ENCODE data around the gene CARD19.

Gene CARD19

DNA sequence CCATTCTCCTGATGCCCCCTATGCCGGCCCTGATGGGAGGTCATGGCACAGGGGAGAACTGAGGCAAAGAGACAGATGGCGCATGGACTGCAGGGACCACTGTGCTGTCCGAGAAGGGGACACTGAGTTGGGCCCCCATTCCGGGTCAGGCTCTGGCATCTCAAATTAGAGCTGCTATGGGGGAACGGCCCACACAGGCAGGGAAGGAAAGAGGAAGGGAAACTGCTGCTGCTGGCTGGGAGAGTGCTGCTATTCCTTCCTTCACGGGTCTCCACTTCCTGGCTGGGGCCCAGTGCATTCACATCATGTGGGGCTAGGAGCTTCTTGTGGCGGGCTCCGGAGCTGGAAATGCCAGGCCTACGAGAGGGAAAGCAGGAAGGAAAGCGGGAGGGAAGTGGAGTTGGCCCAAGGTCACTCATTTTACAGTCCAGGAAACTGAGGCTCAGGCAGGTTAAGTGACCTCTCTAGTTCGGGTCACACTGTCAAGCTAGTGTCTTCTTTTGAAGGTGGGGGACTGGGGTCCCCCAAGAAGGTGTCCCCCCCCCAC, 1.3 kb upstream of the CARD19 start:
- Histone ChIP-seq H3K27ac (ENCODE audit: extremely low read depth, low read depth, low read length) (peak overlapping the region; percentile 63), H3K9me3 (ENCODE audit: control insufficient read depth, insufficient read depth, low read depth, low read length) (no peaks in the 10 kb centered on the region), H3K36me3 (ENCODE audit: control insufficient read depth in 2 of 2, insufficient read depth in 1 of 2, low read length in 2 of 2) (no peaks in the 10 kb centered on the region), H3K4me1 (ENCODE audit: control insufficient read depth, insufficient read depth, low read length) (peaks cover 2% of the 10 kb centered on the region; the same call in 1 of the 2 replicates), H3K4me3 (ENCODE audit: low read depth, low read length) (no peak overlapping the region; the same call in 1 of the 2 replicates)
- ChIA-PET POLR2A (interaction anchor here (1.3 to 2.1 kb wide), 4 partner anchors 15 to 471 kb away, joined by 6 to 15 read pairs (median 8); partner anchors contain the start of gene NINJ1), CTCF (interaction anchor here (1.2 kb wide), 1 partner anchor 91 kb away, joined by 6 read pairs; no protein-coding TSS in a partner anchor)
- TF ChIP-seq FEZF1 (tag by site-specific recombination; IDR thresholded peaks at IDR 0.05), result no peak
- no peak for TF ChIP-seq ZNF514 (tag by site-specific recombination; IDR thresholded peaks at IDR 0.05)
- TF ChIP-seq, protein P1, sequence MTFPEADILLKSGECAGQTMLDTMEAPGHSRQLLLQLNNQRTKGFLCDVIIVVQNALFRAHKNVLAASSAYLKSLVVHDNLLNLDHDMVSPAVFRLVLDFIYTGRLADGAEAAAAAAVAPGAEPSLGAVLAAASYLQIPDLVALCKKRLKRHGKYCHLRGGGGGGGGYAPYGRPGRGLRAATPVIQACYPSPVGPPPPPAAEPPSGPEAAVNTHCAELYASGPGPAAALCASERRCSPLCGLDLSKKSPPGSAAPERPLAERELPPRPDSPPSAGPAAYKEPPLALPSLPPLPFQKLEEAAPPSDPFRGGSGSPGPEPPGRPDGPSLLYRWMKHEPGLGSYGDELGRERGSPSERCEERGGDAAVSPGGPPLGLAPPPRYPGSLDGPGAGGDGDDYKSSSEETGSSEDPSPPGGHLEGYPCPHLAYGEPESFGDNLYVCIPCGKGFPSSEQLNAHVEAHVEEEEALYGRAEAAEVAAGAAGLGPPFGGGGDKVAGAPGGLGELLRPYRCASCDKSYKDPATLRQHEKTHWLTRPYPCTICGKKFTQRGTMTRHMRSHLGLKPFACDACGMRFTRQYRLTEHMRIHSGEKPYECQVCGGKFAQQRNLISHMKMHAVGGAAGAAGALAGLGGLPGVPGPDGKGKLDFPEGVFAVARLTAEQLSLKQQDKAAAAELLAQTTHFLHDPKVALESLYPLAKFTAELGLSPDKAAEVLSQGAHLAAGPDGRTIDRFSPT (tag by site-specific recombination; IDR thresholded peaks at IDR 0.05), result no peak
- no peak for TF ChIP-seq ZNF157 (tag by site-specific recombination; IDR thresholded peaks at IDR 0.05)
- TF ChIP-seq SETDB1 (IDR thresholded peaks at IDR 0.05; ENCODE audit: insufficient read length, low read length), result no peak
- TF ChIP-seq MZF1 (tag by site-specific recombination; IDR thresholded peaks at IDR 0.05; ENCODE audit: borderline replicate concordance), result no peak
- TF ChIP-seq, protein P2, sequence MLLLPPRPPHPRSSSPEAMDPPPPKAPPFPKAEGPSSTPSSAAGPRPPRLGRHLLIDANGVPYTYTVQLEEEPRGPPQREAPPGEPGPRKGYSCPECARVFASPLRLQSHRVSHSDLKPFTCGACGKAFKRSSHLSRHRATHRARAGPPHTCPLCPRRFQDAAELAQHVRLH (tag by site-specific recombination; IDR thresholded peaks at IDR 0.05), result no peak
- no peak for TF ChIP-seq GLI2 (tag by site-specific recombination; IDR thresholded peaks at IDR 0.05; ENCODE audit: borderline replicate concordance, low read depth)
- no peak for TF ChIP-seq ZNF23 (tag by site-specific recombination; IDR thresholded peaks at IDR 0.05; ENCODE audit: borderline replicate concordance)
- TF ChIP-seq ZNF169 (tag by site-specific recombination; IDR thresholded peaks at IDR 0.05), result no peak
- TF ChIP-seq ZNF311 (tag by site-specific recombination; IDR thresholded peaks at IDR 0.05; ENCODE audit: borderline replicate concordance), result no peak
- TF ChIP-seq ZNF501 (tag by site-specific recombination; IDR thresholded peaks at IDR 0.05), result no peak
- no peak for TF ChIP-seq HOXC10 (CRISPR knock-in tag; IDR thresholded peaks at IDR 0.05)

DNA sequence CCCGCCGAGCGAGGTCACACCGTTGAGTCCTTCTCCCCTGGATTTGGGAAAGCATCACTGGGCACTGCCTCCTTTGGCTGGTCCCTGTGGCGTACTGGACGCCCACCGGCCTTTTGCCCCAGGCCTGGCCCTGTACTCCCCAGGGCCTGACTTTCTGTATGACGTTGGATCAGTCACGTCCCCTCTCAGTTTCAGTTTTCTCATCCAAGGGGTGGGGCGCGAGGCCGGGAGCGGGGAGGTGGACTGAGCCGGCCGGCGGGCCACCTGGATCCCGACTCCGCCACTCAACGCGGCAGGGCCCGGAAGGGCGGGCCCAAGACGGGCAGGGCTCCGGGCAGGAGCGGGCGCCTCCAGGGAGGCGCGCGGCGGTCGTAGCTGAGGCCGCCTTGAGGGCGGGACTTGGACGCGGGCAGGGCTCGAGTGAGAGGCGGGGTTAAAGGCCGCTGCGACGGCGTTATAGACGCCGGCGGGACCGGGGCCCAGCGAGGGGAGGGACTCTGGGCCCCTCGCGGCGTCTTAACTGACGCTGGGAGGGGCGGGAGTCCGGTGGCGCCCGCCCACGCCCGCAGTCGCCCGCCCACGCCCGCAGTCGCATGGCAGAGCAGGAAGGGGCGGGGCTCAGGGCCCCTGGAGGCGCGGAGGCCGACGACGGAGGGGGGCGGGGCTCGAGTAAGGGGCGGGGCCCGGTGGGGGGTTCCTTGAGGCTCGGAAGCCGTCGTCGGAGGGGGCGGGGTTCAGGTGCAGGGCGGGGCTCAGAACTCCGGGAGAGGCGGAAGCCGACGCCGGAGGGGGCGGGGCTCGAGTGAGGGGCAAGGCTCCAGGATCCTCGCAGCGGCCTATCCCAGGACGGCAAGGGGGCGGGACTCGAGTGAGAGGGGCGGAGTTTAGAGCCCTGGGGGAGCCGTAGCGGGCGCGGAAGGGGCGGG, 549 bp upstream of the CARD19 start:
- Histone ChIP-seq H3K27ac (ENCODE audit: extremely low read depth, low read depth, low read length) (peak overlapping the region; percentile 63), H3K4me3 (ENCODE audit: low read depth, low read length) (peak overlapping the region; percentile 44), H3K36me3 (ENCODE audit: control insufficient read depth in 2 of 2, insufficient read depth in 1 of 2, low read length in 2 of 2) (no peaks in the 10 kb centered on the region), H3K4me1 (ENCODE audit: control insufficient read depth, insufficient read depth, low read length) (peaks cover 2% of the 10 kb centered on the region; the same call in 1 of the 2 replicates), H3K9me3 (ENCODE audit: control insufficient read depth, insufficient read depth, low read depth, low read length) (no peaks in the 10 kb centered on the region)
- ChIA-PET POLR2A (interaction anchor here (1.0 to 2.1 kb wide), 6 partner anchors 11 to 471 kb away, joined by 4 to 15 read pairs (median 7); partner anchors contain the start of gene NINJ1), CTCF (interaction anchor here (1.2 kb wide), 1 partner anchor 92 kb away, joined by 6 read pairs; no protein-coding TSS in a partner anchor)
- TF ChIP-seq ZNF585B (tag by site-specific recombination; IDR thresholded peaks at IDR 0.05), result no peak
- peak; percentile 23; the same call in 1 of the 2 replicates for TF ChIP-seq GLIS1 (tag by site-specific recombination; IDR thresholded peaks at IDR 0.05)
- no peak for TF ChIP-seq ZNF24 (tag by site-specific recombination; IDR thresholded peaks at IDR 0.05)
- TF ChIP-seq ZIC2 (tag by site-specific recombination; IDR thresholded peaks at IDR 0.05), result peak; percentile 23; the same call in 1 of the 2 replicates
- TF ChIP-seq, protein P3, sequence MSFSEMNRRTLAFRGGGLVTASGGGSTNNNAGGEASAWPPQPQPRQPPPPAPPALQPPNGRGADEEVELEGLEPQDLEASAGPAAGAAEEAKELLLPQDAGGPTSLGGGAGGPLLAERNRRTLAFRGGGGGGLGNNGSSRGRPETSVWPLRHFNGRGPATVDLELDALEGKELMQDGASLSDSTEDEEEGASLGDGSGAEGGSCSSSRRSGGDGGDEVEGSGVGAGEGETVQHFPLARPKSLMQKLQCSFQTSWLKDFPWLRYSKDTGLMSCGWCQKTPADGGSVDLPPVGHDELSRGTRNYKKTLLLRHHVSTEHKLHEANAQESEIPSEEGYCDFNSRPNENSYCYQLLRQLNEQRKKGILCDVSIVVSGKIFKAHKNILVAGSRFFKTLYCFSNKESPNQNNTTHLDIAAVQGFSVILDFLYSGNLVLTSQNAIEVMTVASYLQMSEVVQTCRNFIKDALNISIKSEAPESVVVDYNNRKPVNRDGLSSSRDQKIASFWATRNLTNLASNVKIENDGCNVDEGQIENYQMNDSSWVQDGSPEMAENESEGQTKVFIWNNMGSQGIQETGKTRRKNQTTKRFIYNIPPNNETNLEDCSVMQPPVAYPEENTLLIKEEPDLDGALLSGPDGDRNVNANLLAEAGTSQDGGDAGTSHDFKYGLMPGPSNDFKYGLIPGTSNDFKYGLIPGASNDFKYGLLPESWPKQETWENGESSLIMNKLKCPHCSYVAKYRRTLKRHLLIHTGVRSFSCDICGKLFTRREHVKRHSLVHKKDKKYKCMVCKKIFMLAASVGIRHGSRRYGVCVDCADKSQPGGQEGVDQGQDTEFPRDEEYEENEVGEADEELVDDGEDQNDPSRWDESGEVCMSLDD (tag by site-specific recombination; IDR thresholded peaks at IDR 0.05), result peak; percentile 28; the same call in 1 of the 2 replicates
- TF ChIP-seq ZFP69B (tag by site-specific recombination; IDR thresholded peaks at IDR 0.05), result peak; percentile 62; the same call in 1 of the 2 replicates
- TF ChIP-seq SP7 (tag by site-specific recombination; IDR thresholded peaks at IDR 0.05), result peak; percentile 22; the same call in 1 of the 2 replicates
- 0 out of 2 replicates have a peak, but pooled peaks have one; percentile 18 for TF ChIP-seq KLF10 (tag by site-specific recombination; IDR thresholded peaks at IDR 0.05)
- no peak for TF ChIP-seq ZNF140 (tag by site-specific recombination; IDR thresholded peaks at IDR 0.05)
- TF ChIP-seq, protein P4, sequence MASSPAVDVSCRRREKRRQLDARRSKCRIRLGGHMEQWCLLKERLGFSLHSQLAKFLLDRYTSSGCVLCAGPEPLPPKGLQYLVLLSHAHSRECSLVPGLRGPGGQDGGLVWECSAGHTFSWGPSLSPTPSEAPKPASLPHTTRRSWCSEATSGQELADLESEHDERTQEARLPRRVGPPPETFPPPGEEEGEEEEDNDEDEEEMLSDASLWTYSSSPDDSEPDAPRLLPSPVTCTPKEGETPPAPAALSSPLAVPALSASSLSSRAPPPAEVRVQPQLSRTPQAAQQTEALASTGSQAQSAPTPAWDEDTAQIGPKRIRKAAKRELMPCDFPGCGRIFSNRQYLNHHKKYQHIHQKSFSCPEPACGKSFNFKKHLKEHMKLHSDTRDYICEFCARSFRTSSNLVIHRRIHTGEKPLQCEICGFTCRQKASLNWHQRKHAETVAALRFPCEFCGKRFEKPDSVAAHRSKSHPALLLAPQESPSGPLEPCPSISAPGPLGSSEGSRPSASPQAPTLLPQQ (tag by site-specific recombination; IDR thresholded peaks at IDR 0.05), result peak; percentile 72
- TF ChIP-seq, protein P5, sequence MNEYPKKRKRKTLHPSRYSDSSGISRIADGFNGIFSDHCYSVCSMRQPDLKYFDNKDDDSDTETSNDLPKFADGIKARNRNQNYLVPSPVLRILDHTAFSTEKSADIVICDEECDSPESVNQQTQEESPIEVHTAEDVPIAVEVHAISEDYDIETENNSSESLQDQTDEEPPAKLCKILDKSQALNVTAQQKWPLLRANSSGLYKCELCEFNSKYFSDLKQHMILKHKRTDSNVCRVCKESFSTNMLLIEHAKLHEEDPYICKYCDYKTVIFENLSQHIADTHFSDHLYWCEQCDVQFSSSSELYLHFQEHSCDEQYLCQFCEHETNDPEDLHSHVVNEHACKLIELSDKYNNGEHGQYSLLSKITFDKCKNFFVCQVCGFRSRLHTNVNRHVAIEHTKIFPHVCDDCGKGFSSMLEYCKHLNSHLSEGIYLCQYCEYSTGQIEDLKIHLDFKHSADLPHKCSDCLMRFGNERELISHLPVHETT (tag by site-specific recombination; IDR thresholded peaks at IDR 0.05), result no peak

Data from HEK293 (cell line).